Prostate gland (tissue), 2 donors: ENCODE measurements around the gene DNAJB13. TPM values are rescaled to one million over a fixed set of nuclear protein-coding genes. Genes with fewer than 3 reads are reported as not detected.

ENCODE experiments used
- DNase-seq: peaks from one replicate; pipeline ENCODE4 v3.0.0-alpha.2; 2019; ENCODE audit warnings: low spot score
- H3K27ac ChIP-seq, 2 donors: fragments of 200-600 bp; sonication (generic); 2 replicates each; pipeline ENCODE4 v1.5.1; 2017 to 2019
- H3K27me3 ChIP-seq: fragments of 200-600 bp; sonication (generic); replicated peaks from 2 replicates; pipeline ENCODE4 v1.5.1; 2019; ENCODE audit not compliant: insufficient read depth
- H3K36me3 ChIP-seq, 2 donors: fragments of 200-600 bp; sonication (generic); 1 replicate in 1 of 2; 2 replicates in 1 of 2; pipeline versions ENCODE4 v1.5.1 to v1.8.1; 2017 to 2019
- H3K4me1 ChIP-seq: fragments of 200-600 bp; sonication (generic); replicated peaks from 2 replicates; pipeline ENCODE4 v1.5.1; 2019
- H3K4me3 ChIP-seq, 2 donors: fragments of 200-600 bp; sonication (generic); 2 replicates each; pipeline ENCODE4 v1.5.1; 2017 to 2019
- H3K9me3 ChIP-seq: fragments of 200-600 bp; sonication (generic); 2 replicates; pipeline ENCODE4 v1.5.1; 2017
- POLR2A ChIP-seq: fragments of 450-650 bp; IDR thresholded peaks from one replicate; pipeline ENCODE4 v1.6.1; 2016; ENCODE audit warnings: antibody characterized with exemption, mild to moderate bottlenecking
- POLR2AphosphoS5 ChIP-seq: sonication (generic); formaldehyde crosslinking; IDR thresholded peaks from one replicate; pipeline ENCODE4 v1.6.1; 2017; ENCODE audit warnings: antibody characterized with exemption
- WGBS: methylation state at CpG from one replicate; pipeline ENCODE4 v1.1.5; 2018; 5-methylcytosine and 5-hydroxymethylcytosine counted together
- intact Hi-C: fragments of 100-400 bp; cut with DNase I; formaldehyde crosslinking; loops from one replicate; pipeline ENCODE4 v1.14.2; 2022
- total RNA-seq, 2 donors: library from RNA; depleted of rRNA; stranded (reverse); fragments of >200 nt; gene quantifications; one replicate each; pipeline ENCODE4 v1.1.0, GENCODE V29; 2016
- TF ChIP-seq, protein P1 (sequence below), 4 experiments: fragments of 200-600 bp in 2 of 4; fragments of 450-650 bp in 2 of 4; sonication (generic) in 2 of 4; IDR thresholded peaks; 1 replicate in 3 of 4; 2 replicates in 1 of 4; pipeline ENCODE4 v1.5.1; 2016 to 2019; ENCODE audit warnings: antibody characterized with exemption in 4 of 4, mild to moderate bottlenecking in 2 of 4, moderate library complexity in 2 of 4

The DNAJB13 gene
- total RNA-seq, 2 donors from 2014 or later = 0.59 to 1.9 TPM

DNA sequence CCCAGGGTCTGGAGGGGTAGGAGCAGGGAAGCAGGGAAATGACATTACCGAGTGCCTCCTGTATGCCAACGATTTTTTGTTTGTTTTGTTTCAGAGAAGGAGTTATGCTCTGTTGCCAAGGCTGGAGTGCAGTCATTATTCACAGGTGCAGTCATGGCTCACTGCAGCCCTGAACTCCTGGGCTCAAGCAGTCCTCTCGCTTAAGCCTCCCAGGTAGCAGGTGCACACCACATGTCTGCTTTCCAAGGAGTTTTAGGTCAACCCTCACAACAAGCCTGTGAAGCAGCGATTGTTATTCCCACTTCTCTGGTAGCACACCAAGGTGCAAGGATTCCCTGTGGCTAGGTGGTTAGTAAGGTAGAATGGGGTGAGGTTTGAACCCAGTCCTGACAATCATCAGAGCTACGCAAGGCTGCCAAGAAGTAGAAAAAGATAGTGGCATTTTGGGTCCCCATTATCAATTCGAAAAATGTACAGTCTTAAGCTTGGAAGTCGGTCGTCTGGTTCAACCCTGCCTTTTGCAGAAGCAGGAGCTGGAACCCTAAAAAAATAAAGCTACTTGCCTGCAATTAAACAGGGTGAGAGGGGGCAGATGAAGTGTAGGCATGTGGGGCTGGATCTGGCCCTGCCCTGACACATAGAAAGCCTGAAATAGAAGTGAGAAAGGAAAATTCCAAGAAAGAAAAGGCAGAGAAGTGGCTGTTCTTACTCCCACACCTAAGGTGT is 48.9 kb downstream of the DNAJB13 start:
- no peaks in the 10 kb centered on the region for H3K36me3 ChIP-seq
- 80% methylated on average over 8 of the region's 8 CpGs for whole genome bisulfite sequencing
- TF ChIP-seq POLR2AphosphoS5 (no peak), POLR2A (no peak)
- TF ChIP-seq, protein P1, sequence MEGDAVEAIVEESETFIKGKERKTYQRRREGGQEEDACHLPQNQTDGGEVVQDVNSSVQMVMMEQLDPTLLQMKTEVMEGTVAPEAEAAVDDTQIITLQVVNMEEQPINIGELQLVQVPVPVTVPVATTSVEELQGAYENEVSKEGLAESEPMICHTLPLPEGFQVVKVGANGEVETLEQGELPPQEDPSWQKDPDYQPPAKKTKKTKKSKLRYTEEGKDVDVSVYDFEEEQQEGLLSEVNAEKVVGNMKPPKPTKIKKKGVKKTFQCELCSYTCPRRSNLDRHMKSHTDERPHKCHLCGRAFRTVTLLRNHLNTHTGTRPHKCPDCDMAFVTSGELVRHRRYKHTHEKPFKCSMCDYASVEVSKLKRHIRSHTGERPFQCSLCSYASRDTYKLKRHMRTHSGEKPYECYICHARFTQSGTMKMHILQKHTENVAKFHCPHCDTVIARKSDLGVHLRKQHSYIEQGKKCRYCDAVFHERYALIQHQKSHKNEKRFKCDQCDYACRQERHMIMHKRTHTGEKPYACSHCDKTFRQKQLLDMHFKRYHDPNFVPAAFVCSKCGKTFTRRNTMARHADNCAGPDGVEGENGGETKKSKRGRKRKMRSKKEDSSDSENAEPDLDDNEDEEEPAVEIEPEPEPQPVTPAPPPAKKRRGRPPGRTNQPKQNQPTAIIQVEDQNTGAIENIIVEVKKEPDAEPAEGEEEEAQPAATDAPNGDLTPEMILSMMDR (IDR thresholded peaks at IDR 0.05) = no peak
- no peaks in the 10 kb centered on the region for H3K4me1 ChIP-seq
- no peak for DNase-seq
- no peak overlapping the region for H3K4me3 ChIP-seq
- intact Hi-C loops = no loop called here
- H3K9me3 ChIP-seq = no peaks in the 10 kb centered on the region
- H3K27me3 ChIP-seq = no peaks in the 10 kb centered on the region
- H3K27ac ChIP-seq = no peak overlapping the region

DNA sequence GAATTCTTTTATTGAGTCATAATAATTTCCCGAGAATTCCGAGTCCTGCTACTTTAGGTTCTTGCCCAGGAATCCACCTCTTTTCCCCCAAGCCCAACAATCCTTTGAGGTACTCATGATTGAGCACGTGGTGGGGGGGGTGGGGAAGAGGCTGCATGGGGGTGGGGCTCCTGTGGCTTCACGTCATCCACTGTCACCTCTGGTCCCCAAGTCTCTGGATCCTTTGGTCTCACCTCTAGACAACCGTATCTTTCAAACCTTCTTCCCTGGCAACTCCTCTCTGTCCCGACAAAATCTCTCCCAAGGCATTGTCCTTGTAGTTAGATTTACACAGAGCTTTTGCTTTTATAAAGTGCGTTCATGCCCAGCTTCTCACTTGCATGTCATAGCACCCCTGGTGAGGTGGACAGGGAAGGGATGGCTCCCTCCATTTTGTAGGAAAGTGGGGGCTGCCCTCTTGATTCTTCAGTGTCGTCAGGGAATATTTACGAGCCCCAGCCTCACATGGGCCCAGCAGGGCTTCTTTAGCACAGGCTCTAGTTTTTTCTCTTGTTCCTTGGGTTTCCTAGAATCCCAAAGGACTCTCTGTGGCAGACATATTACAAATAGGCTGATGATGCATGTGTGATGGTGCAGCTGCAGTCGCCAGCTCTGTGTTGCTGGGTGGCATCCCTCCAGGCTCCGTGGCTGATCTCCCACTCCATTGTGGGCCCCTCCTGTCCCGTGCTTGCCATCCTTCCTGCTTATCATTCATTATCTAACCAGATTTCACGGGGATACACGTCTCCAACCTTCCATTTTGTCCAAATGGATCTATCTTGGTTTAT is 49.7 kb downstream of the DNAJB13 start:
- no peaks in the 10 kb centered on the region for H3K36me3 ChIP-seq
- H3K27ac ChIP-seq = no peak overlapping the region
- no peak overlapping the region for H3K4me3 ChIP-seq
- H3K27me3 ChIP-seq = no peaks in the 10 kb centered on the region
- no peaks in the 10 kb centered on the region for H3K9me3 ChIP-seq
- WGBS = 89% methylated on average over 14 of the region's 14 CpGs
- no peaks in the 10 kb centered on the region for H3K4me1 ChIP-seq
- intact Hi-C loops = no loop called here
- no peak for DNase-seq
- TF ChIP-seq POLR2A = no peak
- no peak for TF ChIP-seq POLR2AphosphoS5
- TF ChIP-seq, protein P1 (IDR thresholded peaks at IDR 0.05) = no peak

GRCh38 chr11:74001822-74002286 is 51.0 kb downstream of the DNAJB13 start:
- Histone ChIP-seq H3K27me3 (no peaks in the 10 kb centered on the region), H3K27ac (no peak overlapping the region), H3K4me3 (no peak overlapping the region), H3K9me3 (no peaks in the 10 kb centered on the region), H3K36me3 (no peaks in the 10 kb centered on the region), H3K4me1 (no peaks in the 10 kb centered on the region)
- intact Hi-C loops = no loop called here
- DNase-seq = no peak
- 76% methylated on average over 7 of the region's 7 CpGs for WGBS
- TF ChIP-seq, protein P1 (IDR thresholded peaks at IDR 0.05) = no peak
- TF ChIP-seq POLR2AphosphoS5 (no peak), POLR2A (no peak)

- TF ChIP-seq POLR2AphosphoS5 (no peak), POLR2A (no peak)
- TF ChIP-seq, protein P1 (IDR thresholded peaks at IDR 0.05) = no peak
- Histone ChIP-seq H3K36me3 (no peaks in the 10 kb centered on the region), H3K27ac (no peak overlapping the region), H3K4me1 (no peaks in the 10 kb centered on the region), H3K4me3 (no peak overlapping the region), H3K27me3 (no peaks in the 10 kb centered on the region), H3K9me3 (no peaks in the 10 kb centered on the region)
- intact Hi-C loops = no loop called here
- no peak for DNase-seq
- 95% methylated on average over 4 of the region's 4 CpGs for WGBS
Measured at GRCh38 chr11:74002832-74003231, 52.0 kb downstream of the DNAJB13 start.
